VCaP (cell line): ENCODE measurements around the gene FUT8.

Experiments
- H3K27ac ChIP-seq: fragments of 450-650 bp; 2 replicates; pipeline ENCODE4 v1.5.1; 2017
- TF ChIP-seq, protein P1 (sequence below): fragments of 450-650 bp; conservative IDR thresholded peaks from 2 replicates; pipeline ENCODE4 v1.5.1; 2017; ENCODE audit warnings: mild to moderate bottlenecking, moderate library complexity

The FUT8 gene

DNA sequence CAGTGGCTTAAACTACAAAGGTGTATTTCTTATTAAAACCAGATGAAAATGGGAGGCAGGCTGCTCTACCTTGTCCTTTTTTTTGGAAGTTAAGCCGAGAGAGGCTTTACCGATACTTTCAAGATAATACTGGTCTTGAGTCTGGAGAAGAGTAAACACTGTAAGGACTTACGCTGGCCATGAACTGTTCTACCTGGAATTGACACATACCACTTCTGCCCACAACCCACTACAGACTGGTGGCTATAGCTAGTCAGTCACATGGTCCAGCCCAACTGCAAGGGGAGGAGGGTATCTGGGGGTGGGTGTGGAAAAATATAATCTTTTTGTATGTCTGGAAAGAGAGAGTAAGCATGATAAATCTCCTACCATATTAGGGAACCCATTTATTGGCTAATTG lies 4.4 kb upstream of the FUT8 start:
- H3K27ac ChIP-seq, result no peak overlapping the region
- TF ChIP-seq, protein P1, sequence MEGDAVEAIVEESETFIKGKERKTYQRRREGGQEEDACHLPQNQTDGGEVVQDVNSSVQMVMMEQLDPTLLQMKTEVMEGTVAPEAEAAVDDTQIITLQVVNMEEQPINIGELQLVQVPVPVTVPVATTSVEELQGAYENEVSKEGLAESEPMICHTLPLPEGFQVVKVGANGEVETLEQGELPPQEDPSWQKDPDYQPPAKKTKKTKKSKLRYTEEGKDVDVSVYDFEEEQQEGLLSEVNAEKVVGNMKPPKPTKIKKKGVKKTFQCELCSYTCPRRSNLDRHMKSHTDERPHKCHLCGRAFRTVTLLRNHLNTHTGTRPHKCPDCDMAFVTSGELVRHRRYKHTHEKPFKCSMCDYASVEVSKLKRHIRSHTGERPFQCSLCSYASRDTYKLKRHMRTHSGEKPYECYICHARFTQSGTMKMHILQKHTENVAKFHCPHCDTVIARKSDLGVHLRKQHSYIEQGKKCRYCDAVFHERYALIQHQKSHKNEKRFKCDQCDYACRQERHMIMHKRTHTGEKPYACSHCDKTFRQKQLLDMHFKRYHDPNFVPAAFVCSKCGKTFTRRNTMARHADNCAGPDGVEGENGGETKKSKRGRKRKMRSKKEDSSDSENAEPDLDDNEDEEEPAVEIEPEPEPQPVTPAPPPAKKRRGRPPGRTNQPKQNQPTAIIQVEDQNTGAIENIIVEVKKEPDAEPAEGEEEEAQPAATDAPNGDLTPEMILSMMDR, result no peak

GRCh38 chr14:65410640-65411039 lies 1.9 kb upstream of the FUT8 start:
- H3K27ac ChIP-seq, result peak overlapping the region; percentile 94
- TF ChIP-seq, protein P1, result no peak

- TF ChIP-seq, protein P1, result no peak
- peak overlapping the region; percentile 94 for H3K27ac ChIP-seq
These were observed 886 bp upstream of the FUT8 start for GRCh38 chr14:65411656-65412031.

DNA sequence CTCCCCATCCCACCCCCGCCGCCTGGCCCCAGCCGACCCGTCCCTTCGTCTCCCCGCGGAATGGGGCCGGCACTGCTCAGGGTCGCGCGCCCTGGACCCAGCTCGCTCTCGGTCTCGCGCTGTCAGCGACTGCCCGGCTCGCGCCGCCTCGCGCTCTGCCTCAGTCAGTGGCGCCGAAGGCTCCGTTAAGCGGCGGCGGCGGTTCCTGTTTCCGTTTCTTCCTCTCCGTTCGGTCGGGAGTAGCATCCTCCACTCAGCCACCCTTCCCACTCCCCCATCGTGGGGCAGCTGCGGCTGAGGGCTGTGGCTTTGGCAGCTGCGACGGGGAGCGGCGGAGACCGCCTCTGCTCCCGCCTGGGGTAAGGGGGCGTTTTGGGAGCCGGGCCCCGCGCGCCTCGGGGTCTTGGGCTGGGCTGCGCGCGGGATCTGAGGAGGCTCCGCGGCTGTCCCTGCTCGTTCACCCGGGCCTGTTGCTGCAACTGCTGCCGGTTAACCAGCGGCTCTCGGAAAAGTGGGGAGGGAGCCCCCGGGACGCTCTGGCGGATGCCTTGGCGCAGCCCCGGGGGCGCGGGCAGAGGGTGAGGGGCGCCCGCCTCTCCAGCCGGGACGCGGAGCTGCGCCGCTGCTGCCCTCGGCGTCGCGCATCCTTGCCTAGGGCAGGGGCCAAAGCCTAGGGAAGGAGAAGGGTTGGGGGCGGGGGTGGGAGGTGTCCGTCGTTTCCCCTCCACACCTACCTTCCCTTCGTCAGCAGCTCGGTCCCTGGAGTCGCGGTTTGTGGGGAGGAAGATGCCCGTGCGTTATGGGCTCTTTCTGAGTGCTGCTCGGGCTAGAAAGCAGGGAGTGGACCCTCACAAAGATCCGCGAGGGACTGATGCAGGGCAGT lies 567 bp downstream of the FUT8 start:
- TF ChIP-seq, protein P1, result no peak

GRCh38 chr14:65413739-65414045 lies 1.2 kb downstream of the FUT8 start:
- H3K27ac ChIP-seq, result peak overlapping the region; percentile 94
- TF ChIP-seq, protein P1, result no peak

More for the DNA sequence above, 567 bp downstream of the FUT8 start:
- peak overlapping the region; percentile 94 for H3K27ac ChIP-seq

- H3K27ac ChIP-seq, result peak overlapping the region; percentile 94
- TF ChIP-seq, protein P1, result peak; percentile 75
These were observed 2.5 kb downstream of the FUT8 start for GRCh38 chr14:65414961-65415589.

- TF ChIP-seq, protein P1, result no peak
- H3K27ac ChIP-seq, result peak overlapping the region; percentile 58
These were observed 3.1 kb downstream of the FUT8 start for GRCh38 chr14:65415613-65416012.
